ENCODE results near the gene NAPB.

Gene NAPB

GRCh38 chr20:23455639-23456038, 34.4 kb upstream of the NAPB start:
- no peaks in the 10 kb centered on the region for H3K9me3 ChIP-seq (ENCODE audit: severe bottlenecking)
- DNase-seq: no peak
- TF ChIP-seq, protein P1, sequence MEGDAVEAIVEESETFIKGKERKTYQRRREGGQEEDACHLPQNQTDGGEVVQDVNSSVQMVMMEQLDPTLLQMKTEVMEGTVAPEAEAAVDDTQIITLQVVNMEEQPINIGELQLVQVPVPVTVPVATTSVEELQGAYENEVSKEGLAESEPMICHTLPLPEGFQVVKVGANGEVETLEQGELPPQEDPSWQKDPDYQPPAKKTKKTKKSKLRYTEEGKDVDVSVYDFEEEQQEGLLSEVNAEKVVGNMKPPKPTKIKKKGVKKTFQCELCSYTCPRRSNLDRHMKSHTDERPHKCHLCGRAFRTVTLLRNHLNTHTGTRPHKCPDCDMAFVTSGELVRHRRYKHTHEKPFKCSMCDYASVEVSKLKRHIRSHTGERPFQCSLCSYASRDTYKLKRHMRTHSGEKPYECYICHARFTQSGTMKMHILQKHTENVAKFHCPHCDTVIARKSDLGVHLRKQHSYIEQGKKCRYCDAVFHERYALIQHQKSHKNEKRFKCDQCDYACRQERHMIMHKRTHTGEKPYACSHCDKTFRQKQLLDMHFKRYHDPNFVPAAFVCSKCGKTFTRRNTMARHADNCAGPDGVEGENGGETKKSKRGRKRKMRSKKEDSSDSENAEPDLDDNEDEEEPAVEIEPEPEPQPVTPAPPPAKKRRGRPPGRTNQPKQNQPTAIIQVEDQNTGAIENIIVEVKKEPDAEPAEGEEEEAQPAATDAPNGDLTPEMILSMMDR (IDR thresholded peaks at IDR 0.05; ENCODE audit: low read depth, low read length): no peak
- no peak overlapping the region for H3K4me3 ChIP-seq (ENCODE audit: low read depth, low read length)
- H3K27me3 ChIP-seq (ENCODE audit: insufficient read depth, low read depth, severe bottlenecking): no peaks in the 10 kb centered on the region
- H3K27ac ChIP-seq: no peak overlapping the region
- H3K36me3 ChIP-seq: no peaks in the 10 kb centered on the region

- no peaks in the 10 kb centered on the region for H3K27me3 ChIP-seq (ENCODE audit: insufficient read depth, low read depth, severe bottlenecking)
- TF ChIP-seq, protein P1 (IDR thresholded peaks at IDR 0.05; ENCODE audit: low read depth, low read length): no peak
- H3K4me3 ChIP-seq (ENCODE audit: low read depth, low read length): no peak overlapping the region
- no peaks in the 10 kb centered on the region for H3K36me3 ChIP-seq
- no peak overlapping the region for H3K27ac ChIP-seq
- no peaks in the 10 kb centered on the region for H3K9me3 ChIP-seq (ENCODE audit: severe bottlenecking)
- DNase-seq: no peak
Measured at GRCh38 chr20:23454816-23455215, 33.5 kb upstream of the NAPB start.

GRCh38 chr20:23453549-23454543, 32.6 kb upstream of the NAPB start:
- TF ChIP-seq, protein P1 (IDR thresholded peaks at IDR 0.05; ENCODE audit: low read depth, low read length): no peak
- no peak overlapping the region for H3K27ac ChIP-seq
- H3K4me3 ChIP-seq (ENCODE audit: low read depth, low read length): no peak overlapping the region
- H3K9me3 ChIP-seq (ENCODE audit: severe bottlenecking): no peaks in the 10 kb centered on the region
- no peaks in the 10 kb centered on the region for H3K27me3 ChIP-seq (ENCODE audit: insufficient read depth, low read depth, severe bottlenecking)
- no peak for DNase-seq
- no peaks in the 10 kb centered on the region for H3K36me3 ChIP-seq

- no peaks in the 10 kb centered on the region for H3K36me3 ChIP-seq
- TF ChIP-seq, protein P1 (IDR thresholded peaks at IDR 0.05; ENCODE audit: low read depth, low read length): no peak
- no peak within 1 kb of the TSS for H3K27ac ChIP-seq
- no peaks in the 10 kb centered on the region for H3K27me3 ChIP-seq (ENCODE audit: insufficient read depth, low read depth, severe bottlenecking)
- H3K4me3 ChIP-seq (ENCODE audit: low read depth, low read length): no peak within 1 kb of the TSS
- H3K9me3 ChIP-seq (ENCODE audit: severe bottlenecking): no peaks in the 10 kb centered on the region
- DNase-seq: peak; percentile 32
Measured at GRCh38 chr20:23452776-23453175, 31.5 kb upstream of the NAPB start, which contains the start of gene CST11. CST11 (minus strand) TSS chr20:23452876; CDS start chr20:23452811, 65 bp downstream.

DNA sequence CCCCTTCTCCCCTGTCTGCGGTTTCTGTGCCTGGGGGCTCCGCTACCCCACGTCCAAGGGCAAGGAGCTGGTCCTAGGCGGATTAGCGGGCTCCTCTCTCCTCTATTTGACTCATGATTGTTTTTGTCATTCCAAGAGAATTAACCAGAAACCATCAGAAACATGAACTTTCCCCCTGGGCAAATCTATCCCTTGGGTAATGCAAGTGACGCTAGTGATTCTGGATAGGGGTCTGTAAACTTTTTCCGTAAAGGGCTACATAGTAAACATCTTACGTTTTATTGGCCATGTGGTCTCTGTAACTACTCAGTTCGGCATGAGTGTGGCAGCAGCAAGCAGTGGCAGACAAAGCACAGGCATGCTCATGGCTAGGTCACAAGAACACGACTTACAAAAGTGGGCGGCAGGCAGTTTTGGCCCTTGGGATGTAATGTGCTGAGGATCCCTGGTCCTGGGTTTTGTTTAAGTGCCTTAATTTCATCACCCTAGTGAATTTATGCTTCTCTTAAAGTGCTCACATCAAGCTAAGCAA, 30.7 kb upstream of the NAPB start:
- Histone ChIP-seq H3K4me3 (ENCODE audit: low read depth, low read length) (no peak overlapping the region), H3K36me3 (no peaks in the 10 kb centered on the region), H3K9me3 (ENCODE audit: severe bottlenecking) (no peaks in the 10 kb centered on the region), H3K27ac (no peak overlapping the region), H3K27me3 (ENCODE audit: insufficient read depth, low read depth, severe bottlenecking) (no peaks in the 10 kb centered on the region)
- TF ChIP-seq, protein P1 (IDR thresholded peaks at IDR 0.05; ENCODE audit: low read depth, low read length): no peak
- no peak for DNase-seq
